GM21576 (cell line): ENCODE measurements around the gene VSNL1.
A peak's percentile ranks its signal among the peaks of the same experiment; 100 is the strongest.

Source experiments
- ATAC-seq: cut with Tn5 transposase; IDR thresholded peaks from one replicate; pipeline ENCODE4 v1.9.1; 2021; ENCODE audit warnings: mild to moderate bottlenecking, moderate library complexity; ENCODE audit not compliant: unreplicated experiment

Gene VSNL1

DNA sequence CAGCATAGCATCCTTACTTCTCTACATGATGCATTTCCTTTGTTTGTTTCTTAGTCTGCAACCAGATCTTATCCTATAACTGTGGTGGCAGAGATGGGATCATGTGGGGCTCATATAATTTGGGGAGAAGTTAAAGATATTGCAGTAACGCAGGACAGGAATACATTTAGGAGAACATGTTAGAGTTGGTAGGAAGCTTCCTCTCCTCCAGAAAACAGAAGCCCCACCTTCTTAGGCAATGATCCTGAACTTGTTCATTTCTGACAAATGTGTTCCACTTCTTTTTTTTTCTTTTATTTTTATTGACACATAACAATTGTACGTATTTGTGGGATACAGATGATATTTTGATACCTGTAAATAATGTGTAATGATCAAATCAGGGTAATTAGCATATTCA is 99.9 kb downstream of the VSNL1 start:
- no peak for ATAC-seq

DNA sequence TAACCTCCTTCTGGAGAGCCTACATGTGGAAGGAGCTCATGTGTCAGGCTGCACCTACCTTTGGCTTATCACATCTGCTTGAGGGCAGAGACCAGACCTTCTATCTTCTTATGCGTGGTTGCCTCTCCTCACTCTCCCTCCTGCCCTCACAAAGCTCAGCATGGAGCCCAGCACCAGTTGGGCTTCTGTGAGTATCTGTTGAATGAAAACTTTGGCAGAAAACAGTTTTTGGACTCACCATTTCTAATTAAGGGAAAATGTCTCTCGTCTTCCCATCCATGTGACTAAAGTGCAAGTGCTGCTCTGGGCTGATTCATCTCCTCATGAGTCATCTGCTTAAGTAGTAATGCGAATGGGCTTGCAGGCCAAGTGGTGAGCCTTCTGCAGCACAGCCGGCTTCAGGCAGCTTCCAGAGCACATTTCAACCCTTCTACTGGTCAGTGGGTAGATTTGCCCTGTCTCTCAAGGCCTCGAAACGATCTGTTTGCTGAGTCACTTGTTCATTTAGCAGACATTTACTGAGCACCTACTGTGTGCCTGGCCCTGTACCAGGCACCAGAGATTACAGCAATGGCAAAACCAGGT is 102.6 kb downstream of the VSNL1 start:
- no peak for ATAC-seq

DNA sequence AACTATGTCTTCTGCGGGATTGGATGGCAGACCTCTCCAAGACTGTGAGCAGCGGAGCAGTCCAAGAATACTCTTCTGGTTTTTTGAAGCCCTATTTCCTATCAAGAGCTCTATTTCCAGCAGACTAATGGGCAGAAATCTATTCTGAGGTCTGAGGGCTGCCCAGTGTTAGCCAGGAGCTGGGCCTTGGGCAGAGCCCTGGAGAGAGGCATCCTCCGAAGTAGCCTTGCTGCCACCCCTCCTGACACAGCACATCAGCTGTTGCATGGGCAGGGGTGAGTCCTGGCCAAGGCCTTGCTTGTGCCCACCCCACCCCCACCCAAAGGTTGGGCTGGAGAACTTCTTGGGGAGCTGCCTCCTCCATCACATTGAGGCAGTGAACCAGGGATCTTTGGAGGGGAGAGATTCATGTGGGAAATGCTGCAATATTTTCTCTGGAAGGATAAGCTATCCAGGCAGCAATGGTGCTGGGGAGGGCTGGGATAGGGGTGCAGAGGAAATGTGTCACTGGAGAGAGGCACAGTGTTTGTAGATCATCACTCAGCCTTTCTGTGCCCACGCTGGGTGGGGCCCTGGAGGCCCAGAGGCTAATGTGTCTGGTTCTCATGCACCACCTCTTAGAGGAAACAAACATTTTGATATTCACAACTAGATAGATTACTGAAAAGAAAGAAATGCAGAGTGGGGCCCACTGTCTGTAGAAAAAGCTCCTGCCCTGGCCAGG is 104.7 kb downstream of the VSNL1 start:
- no peak for ATAC-seq

DNA sequence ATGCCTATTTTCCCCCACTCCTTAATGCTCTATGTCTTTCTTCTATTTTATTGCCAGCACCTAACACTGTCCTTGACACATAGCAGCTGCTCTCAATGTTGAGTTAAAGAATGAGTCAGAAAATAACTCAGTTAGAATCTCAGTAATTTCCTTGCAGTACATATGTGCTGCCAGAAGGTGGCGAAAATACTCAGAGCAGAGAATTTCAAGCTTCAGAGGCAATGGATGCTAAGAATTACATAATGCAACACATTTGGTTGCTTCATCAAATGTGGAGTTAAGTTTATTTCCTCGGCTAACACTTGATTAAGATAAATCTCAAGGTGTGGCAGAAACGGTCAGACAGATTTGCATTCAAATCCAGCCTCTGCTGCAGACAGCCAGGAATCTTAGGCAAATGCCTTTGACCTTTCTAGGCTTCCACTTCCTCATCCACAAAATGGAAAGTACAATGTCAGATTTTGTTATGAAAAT is 105.6 kb downstream of the VSNL1 start:
- peak; percentile 87 for ATAC-seq

DNA sequence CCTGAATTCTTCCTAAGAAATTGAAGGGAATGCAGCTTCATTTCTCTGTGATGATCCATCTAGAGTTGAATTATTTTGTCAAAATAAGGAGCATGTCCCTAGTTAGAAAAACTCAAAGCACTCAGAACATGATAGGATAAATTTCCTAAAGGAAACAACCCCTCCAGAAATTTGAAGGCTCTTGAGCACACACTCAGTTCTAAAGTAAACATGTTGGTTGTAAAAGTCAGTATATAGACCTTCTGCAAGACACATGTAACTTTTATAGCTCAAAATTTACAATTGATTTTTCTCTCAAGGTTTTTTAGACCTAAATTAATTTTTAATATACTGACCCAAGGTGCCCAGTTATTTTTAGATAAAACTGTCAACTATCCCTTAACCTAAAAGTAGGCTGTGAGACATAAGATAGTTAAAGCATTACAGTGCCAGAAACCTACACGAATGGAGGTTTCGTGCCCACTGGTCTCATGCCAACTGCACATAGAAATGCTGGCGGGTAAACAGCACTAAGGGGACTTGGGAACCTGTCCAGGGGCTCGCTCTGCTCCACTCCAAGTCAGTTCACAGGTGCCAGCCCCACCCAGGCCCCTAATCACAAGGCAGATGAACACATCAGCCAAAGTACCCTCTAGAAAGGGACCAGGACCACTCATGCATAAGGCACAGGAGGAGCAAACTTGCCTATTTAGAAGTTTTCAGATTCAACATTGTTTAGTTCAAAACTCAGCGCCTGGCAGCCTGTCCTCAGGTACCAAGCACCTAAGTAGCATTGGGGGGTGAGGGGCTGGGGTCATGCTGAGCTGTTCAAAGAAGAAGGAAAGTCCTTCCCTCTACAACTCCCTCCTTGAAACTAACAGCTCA is 106.6 kb downstream of the VSNL1 start:
- ATAC-seq: no peak

DNA sequence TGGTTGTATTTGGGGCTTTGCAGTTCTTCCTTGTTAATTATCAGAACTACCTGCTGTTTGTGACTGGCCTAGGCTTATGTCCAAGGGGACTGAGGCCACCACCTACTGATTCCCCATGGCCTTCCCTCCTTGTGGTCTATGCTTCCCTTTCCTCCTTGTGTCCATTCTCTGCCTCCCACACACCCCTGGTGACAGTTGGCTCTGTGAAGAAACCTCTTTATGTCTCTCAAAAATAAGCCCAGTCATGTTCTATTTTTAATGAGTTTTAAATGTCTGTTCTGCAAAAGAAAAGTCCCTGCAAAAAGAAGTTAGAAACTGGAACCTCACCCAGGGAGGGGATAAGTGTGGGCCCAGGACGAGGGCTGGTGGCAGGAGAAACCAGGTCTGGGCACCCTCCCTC is 108.1 kb downstream of the VSNL1 start:
- ATAC-seq: no peak

DNA sequence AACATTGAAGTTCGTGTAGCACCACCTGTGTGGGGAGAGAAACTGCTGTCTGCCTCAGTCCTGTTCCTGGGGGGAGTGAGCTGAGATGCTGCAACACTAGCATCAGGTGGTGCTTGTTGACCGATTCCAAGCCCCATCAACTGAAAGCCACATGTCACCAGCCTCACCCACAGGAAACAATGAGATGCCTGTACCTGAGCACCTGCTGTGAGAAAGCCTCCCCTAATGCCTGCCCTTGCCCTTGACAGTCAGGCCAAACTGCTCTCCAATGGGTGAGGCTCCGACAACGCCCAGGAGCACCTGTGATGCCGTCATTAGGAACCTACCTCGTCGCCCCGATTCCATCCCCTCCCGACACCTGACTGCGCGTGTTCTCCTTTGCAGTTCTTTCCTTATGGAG is 108.5 kb downstream of the VSNL1 start:
- no peak for ATAC-seq

DNA sequence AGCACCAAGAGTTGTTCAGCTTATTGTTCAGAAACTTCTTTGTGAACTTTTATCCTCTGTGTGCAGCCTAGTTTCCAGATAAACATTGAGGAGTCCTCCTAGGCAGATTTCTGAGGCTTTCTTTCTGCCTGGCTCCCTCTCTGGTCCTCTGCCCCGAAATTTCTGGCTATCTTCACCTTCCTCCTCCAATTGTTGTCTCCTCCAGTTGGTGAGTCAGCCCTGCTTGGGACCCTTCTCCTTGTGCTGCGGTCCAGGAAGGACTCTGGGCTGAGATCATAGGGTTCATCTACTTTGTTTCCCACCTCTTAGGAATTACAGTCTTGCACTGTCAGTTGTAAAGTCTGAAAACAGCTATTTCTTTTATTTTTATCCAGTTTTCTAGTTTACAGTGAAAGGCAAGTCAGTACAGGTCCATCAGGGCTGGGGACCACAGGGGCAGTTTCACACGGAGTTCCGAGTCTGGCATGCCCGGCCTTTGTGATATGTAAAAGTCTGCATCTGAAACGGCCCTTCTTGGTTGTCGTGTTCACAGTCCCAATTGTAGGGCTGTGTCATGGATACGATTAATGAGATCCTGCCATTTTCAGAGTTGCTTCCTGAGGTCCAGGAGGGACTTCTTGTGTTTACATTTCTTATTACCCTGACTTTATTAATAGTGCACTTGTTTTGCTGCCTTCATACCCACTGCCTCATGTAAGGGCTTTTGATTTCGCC is 112.3 kb downstream of the VSNL1 start:
- ATAC-seq: no peak

DNA sequence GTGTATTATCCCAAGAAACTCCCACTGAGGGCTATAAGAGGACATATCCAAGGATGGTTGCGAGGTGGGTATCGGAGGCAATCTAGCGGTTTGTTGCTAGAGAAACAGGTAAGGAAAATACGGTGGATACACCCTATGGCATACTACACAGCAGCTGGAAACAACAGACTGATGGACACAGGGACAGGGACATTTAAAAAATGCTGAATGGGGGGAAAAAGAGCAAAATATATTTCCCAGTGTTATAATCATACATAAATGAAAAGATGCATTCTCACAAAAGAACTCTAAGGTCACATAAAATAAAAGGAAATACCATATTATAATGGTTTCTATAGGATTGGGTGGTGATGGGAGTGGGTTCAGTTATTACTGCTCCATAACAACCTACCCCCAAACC is 117.3 kb downstream of the VSNL1 start:
- no peak for ATAC-seq

DNA sequence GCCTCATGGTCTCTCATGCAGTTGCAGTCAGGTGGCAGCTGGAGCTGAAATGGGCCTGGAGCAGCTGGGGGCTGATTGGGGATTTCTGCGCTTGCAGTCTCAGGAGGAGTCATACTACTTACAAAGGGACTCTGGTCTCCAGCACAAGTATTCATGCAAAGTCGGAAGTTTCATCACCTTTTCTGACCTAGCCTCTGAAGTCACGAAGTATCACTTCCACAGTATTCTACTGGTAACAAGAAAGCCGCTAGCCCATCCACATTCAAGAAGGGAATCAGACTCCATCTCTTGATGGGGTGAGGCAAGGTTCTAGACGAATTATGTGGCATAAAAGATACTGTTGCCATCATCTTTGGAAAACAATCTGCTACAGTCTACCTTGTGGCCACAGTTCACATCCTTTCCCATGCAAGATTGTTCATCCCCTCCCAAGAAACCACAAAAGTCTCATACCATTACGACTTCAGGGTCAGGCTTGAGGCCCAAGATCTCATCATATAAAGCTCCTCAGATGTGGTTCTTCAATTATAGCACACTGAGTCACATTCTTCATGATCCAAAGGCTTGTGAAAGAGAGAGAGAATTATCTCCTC is 117.9 kb downstream of the VSNL1 start:
- ATAC-seq: peak; percentile 70

DNA sequence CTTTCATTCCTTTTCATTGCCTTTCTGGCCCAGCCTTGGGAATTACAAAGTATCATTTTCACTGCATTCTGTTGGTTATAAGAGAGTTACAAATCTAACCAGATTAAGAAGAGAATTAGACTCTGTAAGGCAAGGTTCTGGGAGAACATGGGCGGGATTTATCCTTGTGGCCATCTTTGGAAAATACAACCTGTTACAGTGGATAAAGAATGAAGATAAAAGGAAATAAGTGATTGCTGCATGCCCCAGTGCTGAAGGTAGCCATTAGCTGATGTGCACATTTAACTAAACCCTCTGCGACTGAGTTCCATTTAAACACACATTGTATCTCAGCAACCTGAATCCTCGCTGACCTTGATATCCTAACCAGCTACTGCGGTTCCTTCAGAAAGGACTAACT is 119.7 kb downstream of the VSNL1 start:
- no peak for ATAC-seq

DNA sequence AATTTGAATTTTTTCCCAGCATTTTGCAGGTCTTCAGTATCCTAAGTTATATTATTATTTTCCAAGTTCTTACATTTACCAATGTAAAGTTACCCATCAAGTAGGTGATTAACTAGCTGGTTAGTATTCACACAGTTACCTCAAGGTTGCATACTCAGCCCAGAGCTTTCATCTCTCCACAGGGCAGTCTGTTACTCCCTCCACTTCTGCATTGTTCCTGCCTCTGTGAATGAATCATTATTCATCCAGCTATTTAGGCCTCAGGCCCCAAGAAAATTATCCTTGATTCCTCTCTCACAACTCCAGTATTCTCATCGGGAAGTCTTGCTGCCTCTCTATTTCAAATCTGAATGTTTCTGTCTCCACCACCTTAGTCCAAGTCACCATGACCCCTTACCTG is 121.0 kb downstream of the VSNL1 start:
- ATAC-seq: no peak

DNA sequence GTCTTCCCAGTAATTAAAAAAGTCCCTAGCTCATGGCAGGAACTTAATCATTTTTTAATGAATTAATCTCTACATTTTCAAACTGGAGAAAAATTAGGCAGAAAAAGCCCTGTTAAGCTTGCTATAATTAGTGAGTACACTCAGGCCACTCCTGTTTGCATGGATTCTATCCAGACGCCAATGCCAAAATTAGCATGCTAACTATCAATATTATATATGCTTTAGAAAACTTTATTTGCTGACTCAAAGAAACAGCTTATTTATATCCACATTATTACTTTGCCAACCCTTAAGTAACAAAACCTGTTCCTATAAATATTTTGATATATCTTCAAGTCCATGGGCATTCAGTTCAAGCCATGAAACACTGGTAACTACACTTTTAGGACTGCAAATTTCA is 122.2 kb downstream of the VSNL1 start:
- no peak for ATAC-seq

DNA sequence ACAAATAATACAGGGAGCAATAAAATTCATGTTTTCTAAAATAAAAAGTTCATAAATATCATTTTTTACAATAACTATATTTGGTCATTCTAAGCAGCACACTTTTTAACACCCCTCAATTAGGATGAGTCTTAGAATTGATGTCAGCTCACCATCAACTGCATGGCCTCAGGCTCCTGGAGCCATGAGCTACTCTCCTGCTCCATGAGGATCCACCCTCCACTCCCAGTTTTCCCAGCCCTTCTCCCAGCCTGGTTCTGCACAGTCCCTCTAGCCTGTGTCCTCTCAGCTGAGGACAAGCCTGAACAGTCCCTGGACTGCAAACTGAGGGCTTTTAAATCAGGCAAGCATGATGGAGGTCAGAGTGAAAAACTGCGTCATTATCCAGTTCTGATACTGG is 124.0 kb downstream of the VSNL1 start:
- ATAC-seq: no peak

DNA sequence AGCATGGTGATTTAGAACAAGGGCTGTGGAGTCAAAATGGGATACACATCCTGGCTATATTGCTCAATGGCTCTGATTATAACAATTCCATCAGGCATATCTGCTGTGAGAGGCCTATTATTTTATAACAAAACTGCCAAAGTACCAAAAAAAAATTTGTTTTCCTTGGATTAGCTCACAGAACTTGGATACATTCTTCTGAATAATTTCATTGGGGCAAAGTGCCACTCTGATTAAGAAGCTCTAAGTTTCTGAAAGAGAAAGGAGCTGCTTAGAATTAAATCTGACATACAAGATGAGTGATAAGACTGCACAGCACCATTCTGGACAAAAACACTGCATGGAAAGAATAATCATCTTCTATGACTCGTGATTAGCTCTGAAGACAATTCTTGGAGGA is 127.4 kb downstream of the VSNL1 start:
- no peak for ATAC-seq

DNA sequence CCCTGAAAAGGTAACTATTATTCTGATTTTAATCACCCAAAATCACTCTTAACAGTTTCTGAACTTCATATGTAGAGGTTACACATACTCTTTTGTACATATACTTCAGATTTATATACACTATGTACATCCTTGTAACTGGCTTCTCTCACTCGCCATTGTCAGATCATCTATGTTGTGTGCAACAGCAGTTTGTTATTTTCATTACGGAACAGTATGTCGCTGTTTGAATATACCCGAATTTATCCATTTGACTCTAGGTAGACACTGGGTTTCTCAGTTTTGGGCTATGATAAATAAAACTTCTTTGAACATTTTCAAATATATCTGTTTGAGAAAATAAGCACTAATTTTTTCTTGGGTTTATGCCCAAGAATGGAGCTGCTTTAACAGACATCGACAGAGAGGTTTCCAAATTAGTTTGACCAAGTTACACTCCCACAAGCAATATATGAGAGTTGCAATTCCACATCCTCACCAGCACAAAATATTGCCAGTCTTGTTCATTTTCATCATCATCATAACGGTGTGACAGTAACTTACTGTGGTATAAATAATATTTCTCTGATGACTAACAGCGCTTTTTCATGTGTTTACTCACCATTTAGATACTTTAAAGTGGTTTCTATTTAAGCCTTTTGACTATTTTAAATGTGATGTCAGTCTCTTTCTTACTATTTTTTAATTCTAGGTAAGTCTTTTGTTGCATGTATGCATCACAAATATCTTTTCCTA is 132.3 kb downstream of the VSNL1 start:
- peak; percentile 55 for ATAC-seq

DNA sequence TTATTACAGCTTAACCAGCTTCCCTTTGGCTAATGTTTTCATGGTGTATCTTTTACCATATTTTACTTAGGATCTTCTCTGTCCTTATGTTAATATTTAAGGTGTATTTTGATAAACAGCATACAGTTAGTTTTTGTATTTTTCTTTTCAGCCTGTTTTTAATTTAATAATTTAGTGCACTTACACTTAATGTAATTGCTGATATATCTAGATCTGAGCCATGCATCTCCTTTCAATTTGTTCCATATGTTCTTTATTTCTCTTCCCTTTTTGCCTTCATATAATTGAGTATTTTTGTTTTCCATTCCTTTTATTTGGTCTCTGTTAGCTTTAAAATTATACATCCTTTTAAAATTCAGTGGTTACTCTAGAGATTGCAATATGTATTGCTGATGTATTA is 134.3 kb downstream of the VSNL1 start:
- ATAC-seq: no peak

DNA sequence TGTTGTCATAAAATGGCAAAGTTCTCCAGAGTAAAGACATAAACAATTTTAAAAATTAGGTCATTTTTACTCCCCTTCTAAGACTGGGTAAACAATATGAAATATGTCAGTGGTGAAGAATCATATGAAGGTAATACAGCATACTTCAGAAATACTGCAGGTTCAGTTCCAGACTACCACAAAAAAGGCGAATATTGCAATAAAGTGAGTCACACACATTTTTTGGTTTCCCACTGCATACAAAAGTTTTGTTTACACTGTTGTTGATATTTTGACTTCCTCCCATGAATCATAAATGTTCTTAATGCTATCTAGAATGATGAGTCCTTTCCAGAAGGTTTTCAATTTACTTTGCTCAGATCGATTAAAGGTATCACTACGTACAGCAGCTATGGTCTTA is 139.6 kb downstream of the VSNL1 start:
- ATAC-seq: no peak

DNA sequence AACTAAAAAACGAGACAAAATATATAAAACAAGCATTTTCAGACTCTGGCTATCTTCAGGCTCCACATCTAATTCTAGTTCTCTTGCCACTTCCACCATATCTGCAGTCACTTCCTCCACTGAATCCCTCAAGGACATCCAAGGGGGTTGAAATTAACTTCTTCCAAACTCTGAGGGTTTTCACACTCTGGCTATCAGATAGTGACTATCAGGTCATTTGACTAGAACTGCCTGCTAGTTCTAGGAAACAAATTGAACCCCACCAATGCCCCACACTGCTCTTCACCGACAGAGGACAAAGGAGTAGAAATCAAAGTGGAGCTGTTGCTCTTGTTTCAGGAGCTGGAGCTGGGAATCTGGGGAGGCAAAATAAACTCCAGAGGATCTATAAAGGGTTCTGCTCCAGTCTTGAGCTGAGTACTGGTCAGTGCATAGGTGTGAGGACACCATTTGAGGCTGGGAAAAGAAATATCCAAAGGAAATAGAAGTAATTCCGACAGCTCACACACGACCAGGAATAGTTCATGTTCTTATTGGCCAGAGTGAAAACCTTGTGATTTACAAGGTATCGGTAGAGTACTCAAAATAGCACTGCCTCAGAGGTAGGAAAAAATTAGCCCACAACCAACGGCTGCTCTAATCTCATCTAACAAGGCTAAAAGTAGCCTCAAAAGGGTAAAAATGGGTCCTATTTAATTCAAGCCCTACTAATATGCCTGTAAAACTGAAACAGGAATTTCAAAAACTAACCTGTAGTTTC is 141.8 kb downstream of the VSNL1 start:
- no peak for ATAC-seq
